HTERT RPE-1 (cell line): ENCODE results near the gene AIF1L.
"Not testable (repeated sequence)": the region's sequence is repeated elsewhere in the genome, so short reads cannot be mapped to it uniquely, and the experiment has no call there.

Experiments
- in situ Hi-C: fragments of 300-500 bp; cut with MboI; formaldehyde crosslinking; loops from 4 replicates; pipeline ENCODE4 v1.14.3; 2020; ENCODE audit warnings: low sequenced_read_pairs

AIF1L gene

GRCh38 chr9:131097948-131098278, 1.6 kb downstream of the AIF1L start:
- in situ Hi-C loops, result no loop called here

GRCh38 chr9:131098391-131099101, 2.2 kb downstream of the AIF1L start:
- in situ Hi-C loops, result no loop called here

GRCh38 chr9:131099102-131099606, 2.8 kb downstream of the AIF1L start:
- in situ Hi-C loops, result no loop called here

GRCh38 chr9:131099845-131100244, 3.5 kb downstream of the AIF1L start:
- in situ Hi-C loops, result not testable (repeated sequence)

- in situ Hi-C loops, result no loop called here
Observed at GRCh38 chr9:131100445-131100844, 4.1 kb downstream of the AIF1L start.

GRCh38 chr9:131101207-131101964, 5.1 kb downstream of the AIF1L start:
- in situ Hi-C loops, result no loop called here

- in situ Hi-C loops, result no loop called here
Observed at GRCh38 chr9:131103024-131103423, 6.7 kb downstream of the AIF1L start.

GRCh38 chr9:131103535-131103934, 7.2 kb downstream of the AIF1L start:
- in situ Hi-C loops, result no loop called here

GRCh38 chr9:131104016-131104740, 7.8 kb downstream of the AIF1L start:
- in situ Hi-C loops, result no loop called here

- in situ Hi-C loops, result no loop called here
Observed at GRCh38 chr9:131105952-131106351, 9.6 kb downstream of the AIF1L start.

GRCh38 chr9:131107760-131108159, 11.4 kb downstream of the AIF1L start:
- in situ Hi-C loops, result no loop called here

GRCh38 chr9:131111186-131111853, 15.0 kb downstream of the AIF1L start:
- in situ Hi-C loops, result no loop called here

- in situ Hi-C loops, result no loop called here
Observed at GRCh38 chr9:131111854-131112311, 15.6 kb downstream of the AIF1L start.

- in situ Hi-C loops, result no loop called here
Observed at GRCh38 chr9:131112374-131113154, 16.2 kb downstream of the AIF1L start.

- in situ Hi-C loops, result no loop called here
Observed at GRCh38 chr9:131113655-131114054, 17.3 kb downstream of the AIF1L start.

- in situ Hi-C loops, result no loop called here
Observed at GRCh38 chr9:131114084-131114535, 17.8 kb downstream of the AIF1L start.

GRCh38 chr9:131115360-131115742, 19.0 kb downstream of the AIF1L start:
- in situ Hi-C loops, result not testable (repeated sequence)

GRCh38 chr9:131116281-131117120, 20.2 kb downstream of the AIF1L start:
- in situ Hi-C loops, result no loop called here

GRCh38 chr9:131117121-131117761, 20.9 kb downstream of the AIF1L start:
- in situ Hi-C loops, result no loop called here
